ENCODE measurements around the gene CHKA.
A peak's percentile ranks its signal among the peaks of the same experiment; 100 is the strongest.

The CHKA gene

GRCh38 chr11:68013611-68014156, 107.5 kb downstream of the CHKA start:
- no peak for DNase-seq (ENCODE audit: low read depth)

GRCh38 chr11:68012843-68013610, 108.2 kb downstream of the CHKA start:
- DNase-seq (ENCODE audit: low read depth), result peak; percentile 98

- DNase-seq (ENCODE audit: low read depth), result no peak
Observed at GRCh38 chr11:68012044-68012842, 108.9 kb downstream of the CHKA start.

- DNase-seq (ENCODE audit: low read depth), result no peak
Observed at GRCh38 chr11:68011051-68011943, 109.9 kb downstream of the CHKA start.

GRCh38 chr11:68010090-68011041, 110.8 kb downstream of the CHKA start, which contains the start of gene ALDH3B1:
ALDH3B1 (plus strand) TSS chr11:68010327; CDS start chr11:68015298, 4,971 bp downstream.
- DNase-seq (ENCODE audit: low read depth), result peak; percentile 80

GRCh38 chr11:68009391-68010089, 111.6 kb downstream of the CHKA start:
- peak; percentile 39 for DNase-seq (ENCODE audit: low read depth)

- no peak for DNase-seq (ENCODE audit: low read depth)
Observed at GRCh38 chr11:68008381-68009337, 112.5 kb downstream of the CHKA start.

- DNase-seq (ENCODE audit: low read depth), result no peak
Observed at GRCh38 chr11:68007498-68008380, 113.4 kb downstream of the CHKA start.

- no peak for DNase-seq (ENCODE audit: low read depth)
Observed at GRCh38 chr11:68006606-68007166, 114.5 kb downstream of the CHKA start.

- no peak for DNase-seq (ENCODE audit: low read depth)
Observed at GRCh38 chr11:68004551-68005335, 116.4 kb downstream of the CHKA start.

- DNase-seq (ENCODE audit: low read depth), result peak; percentile 67
Observed at GRCh38 chr11:68003846-68004550, 117.2 kb downstream of the CHKA start, which contains the start of gene UNC93B1. UNC93B1 (minus strand) TSS chr11:68004097; CDS start chr11:68004043, 54 bp downstream.

GRCh38 chr11:68002938-68003845, 118.0 kb downstream of the CHKA start:
- DNase-seq (ENCODE audit: low read depth), result no peak

All from iris pigment epithelial cell (primary cell).